Retinal pigment epithelial cell (primary cell): Measurements from ENCODE around the gene PAM.
A peak's percentile ranks its signal among the peaks of the same experiment; 100 is the strongest.

Experiments
- DNase-seq: peaks from one replicate; pipeline ENCODE4 v3.0.0-alpha.2; 2010; ENCODE audit warnings: low read depth
- H3K4me3 ChIP-seq: 2 replicates; pipeline ENCODE4 v1.5.1; 2011; ENCODE audit warnings: mild to moderate bottlenecking, low read length, control low read depth, moderate library complexity
- TF ChIP-seq, protein P1 (sequence below): conservative IDR thresholded peaks from 2 replicates; pipeline ENCODE4 v1.5.1; 2011; ENCODE audit warnings: low read depth, low read length, control low read depth, inconsistent platforms

PAM gene

GRCh38 chr5:102971676-102972293 is 216.7 kb downstream of the PAM start:
- TF ChIP-seq, protein P1, sequence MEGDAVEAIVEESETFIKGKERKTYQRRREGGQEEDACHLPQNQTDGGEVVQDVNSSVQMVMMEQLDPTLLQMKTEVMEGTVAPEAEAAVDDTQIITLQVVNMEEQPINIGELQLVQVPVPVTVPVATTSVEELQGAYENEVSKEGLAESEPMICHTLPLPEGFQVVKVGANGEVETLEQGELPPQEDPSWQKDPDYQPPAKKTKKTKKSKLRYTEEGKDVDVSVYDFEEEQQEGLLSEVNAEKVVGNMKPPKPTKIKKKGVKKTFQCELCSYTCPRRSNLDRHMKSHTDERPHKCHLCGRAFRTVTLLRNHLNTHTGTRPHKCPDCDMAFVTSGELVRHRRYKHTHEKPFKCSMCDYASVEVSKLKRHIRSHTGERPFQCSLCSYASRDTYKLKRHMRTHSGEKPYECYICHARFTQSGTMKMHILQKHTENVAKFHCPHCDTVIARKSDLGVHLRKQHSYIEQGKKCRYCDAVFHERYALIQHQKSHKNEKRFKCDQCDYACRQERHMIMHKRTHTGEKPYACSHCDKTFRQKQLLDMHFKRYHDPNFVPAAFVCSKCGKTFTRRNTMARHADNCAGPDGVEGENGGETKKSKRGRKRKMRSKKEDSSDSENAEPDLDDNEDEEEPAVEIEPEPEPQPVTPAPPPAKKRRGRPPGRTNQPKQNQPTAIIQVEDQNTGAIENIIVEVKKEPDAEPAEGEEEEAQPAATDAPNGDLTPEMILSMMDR: peak; percentile 57
- DNase-seq: peak; percentile 7

GRCh38 chr5:102974177-102974576 is 219.1 kb downstream of the PAM start:
- no peak overlapping the region for H3K4me3 ChIP-seq
- TF ChIP-seq, protein P1: no peak
- DNase-seq: no peak

More at GRCh38 chr5:102971676-102972293, 216.7 kb downstream of the PAM start:
- no peak overlapping the region for H3K4me3 ChIP-seq

DNA sequence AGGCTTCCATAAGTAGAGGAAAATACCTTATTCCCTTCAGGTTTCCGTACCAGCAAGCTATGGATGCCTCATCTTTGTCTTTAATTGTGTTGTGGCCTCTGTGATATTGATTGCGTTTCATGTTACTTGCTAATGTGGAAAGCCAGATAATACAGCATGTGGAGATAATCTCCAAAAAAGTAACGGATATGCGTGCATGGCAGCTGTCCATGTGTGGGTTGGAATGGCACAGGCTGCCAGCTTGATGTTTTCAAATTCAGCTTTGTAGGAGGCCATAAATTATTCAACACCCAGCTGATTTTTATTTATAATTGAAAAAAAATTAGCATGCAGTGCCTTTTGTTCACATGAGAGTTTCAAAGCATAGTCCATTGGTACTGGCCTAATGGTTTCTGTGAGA is 219.9 kb downstream of the PAM start:
- no peak for DNase-seq
- H3K4me3 ChIP-seq: no peak overlapping the region
- TF ChIP-seq, protein P1: no peak

- no peak for DNase-seq
- no peak overlapping the region for H3K4me3 ChIP-seq
- TF ChIP-seq, protein P1: no peak
These were observed 220.5 kb downstream of the PAM start for GRCh38 chr5:102975457-102976182.

DNA sequence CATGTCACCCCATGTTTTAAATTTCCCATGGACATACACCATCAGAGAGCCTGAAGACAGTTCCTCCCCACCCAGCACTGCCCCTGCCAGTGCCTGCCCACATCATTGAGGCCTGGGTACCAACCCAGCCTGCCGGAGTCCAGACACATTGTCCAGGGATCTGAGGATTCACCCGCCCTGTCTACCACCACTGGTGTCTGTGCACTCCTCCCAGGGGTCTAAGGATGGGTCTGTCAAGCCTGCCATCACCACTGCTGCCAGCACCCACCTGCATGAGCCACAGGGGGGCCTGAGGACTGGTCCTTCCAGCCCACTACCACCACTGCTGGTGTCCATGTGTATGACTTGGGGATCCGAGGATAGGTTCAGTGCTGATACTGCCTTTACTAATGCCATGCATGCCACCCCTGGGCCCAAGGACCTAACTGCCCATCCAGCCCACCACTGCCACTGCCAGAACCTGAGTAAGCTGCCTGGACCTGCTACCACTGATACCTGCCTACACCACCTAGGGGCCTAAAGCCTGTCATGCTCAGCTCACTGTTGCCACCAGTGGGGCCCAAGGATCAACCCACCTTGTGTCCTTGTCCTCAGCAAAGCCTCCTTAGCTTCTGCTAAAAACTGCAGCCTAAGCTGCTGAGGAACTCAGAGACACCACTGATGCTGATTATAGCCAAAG is 227.0 kb downstream of the PAM start:
- DNase-seq: no peak
- no peak overlapping the region for H3K4me3 ChIP-seq
- TF ChIP-seq, protein P1: no peak

DNA sequence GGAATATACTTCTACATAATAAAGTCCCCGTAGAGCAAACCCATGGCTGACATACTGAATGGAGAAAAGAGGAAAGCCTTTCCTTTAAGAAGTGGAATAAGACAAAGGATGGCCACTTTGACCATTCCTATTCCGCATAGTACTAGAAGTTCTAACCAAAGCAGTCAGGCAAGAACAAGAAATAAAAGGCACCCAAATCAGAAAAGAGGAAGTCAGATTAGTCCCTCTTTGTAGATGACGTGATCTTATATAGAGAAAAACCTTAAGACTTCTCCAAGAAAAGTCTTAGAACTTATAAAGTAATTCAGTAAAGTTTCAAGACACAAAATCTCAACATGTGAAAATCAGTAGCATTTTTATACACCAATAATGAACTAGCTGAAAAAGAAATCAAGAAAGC is 231.0 kb downstream of the PAM start:
- TF ChIP-seq, protein P1: no peak
- no peak for DNase-seq

DNA sequence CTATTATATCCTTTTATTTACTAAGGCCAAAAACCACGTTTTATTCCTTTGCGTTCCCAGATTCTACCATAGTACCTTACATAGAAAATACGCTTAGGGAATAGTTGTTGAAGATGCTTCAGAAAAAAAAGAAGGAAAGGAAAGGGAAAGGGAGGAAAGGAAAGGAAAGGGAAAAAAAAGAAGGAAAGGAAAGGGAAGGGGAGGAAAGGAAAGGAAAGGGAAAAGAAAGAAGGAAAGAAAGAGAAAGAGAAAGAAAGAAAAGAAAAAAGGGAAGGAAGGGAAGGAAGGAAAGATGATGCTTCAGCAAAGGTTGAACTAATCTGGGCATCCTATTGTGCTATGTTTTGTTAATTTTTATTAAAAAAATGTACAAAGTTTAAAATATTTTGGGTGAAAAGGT is 233.4 kb downstream of the PAM start:
- no peak overlapping the region for H3K4me3 ChIP-seq
- TF ChIP-seq, protein P1: no peak

More for the DNA sequence above, 231.0 kb downstream of the PAM start:
- H3K4me3 ChIP-seq: no peak overlapping the region

More for the DNA sequence above, 233.4 kb downstream of the PAM start:
- no peak for DNase-seq
